ENCODE measurements around the gene UCKL1.

DNA sequence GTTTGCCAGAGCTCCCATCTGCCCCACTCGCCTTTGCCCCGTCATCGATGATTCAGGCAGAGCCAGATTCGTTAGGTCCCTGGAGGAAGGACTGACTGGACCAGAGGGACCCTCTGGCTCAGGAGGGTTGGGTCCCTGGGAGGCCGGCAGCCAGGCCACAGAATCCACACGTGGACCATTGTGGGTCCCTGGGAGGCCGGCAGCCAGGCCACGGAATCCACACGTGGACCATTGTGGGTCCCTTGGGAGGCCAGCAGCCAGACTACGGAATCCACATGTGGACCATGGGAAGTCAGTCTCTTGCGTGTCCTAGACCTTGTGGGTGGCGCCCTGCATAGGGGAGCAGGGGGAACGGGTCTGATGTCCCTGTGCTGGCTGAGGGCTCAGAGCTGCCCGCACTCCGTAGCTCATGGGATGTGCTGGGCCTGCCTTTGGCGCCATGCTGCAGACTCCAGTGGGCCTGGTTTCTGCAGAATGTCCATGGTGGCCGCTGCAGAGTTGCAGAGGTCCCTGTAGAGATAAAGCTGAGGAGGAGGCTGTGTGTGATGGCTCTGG, 23.5 kb downstream of the UCKL1 start:
- TF ChIP-seq, protein P1, sequence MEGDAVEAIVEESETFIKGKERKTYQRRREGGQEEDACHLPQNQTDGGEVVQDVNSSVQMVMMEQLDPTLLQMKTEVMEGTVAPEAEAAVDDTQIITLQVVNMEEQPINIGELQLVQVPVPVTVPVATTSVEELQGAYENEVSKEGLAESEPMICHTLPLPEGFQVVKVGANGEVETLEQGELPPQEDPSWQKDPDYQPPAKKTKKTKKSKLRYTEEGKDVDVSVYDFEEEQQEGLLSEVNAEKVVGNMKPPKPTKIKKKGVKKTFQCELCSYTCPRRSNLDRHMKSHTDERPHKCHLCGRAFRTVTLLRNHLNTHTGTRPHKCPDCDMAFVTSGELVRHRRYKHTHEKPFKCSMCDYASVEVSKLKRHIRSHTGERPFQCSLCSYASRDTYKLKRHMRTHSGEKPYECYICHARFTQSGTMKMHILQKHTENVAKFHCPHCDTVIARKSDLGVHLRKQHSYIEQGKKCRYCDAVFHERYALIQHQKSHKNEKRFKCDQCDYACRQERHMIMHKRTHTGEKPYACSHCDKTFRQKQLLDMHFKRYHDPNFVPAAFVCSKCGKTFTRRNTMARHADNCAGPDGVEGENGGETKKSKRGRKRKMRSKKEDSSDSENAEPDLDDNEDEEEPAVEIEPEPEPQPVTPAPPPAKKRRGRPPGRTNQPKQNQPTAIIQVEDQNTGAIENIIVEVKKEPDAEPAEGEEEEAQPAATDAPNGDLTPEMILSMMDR (IDR thresholded peaks at IDR 0.05; ENCODE audit: insufficient read depth, low read length): no peak
- no peak for TF ChIP-seq POLR2AphosphoS5 (IDR thresholded peaks at IDR 0.05; ENCODE audit: low read depth)
- TF ChIP-seq, protein P2, sequence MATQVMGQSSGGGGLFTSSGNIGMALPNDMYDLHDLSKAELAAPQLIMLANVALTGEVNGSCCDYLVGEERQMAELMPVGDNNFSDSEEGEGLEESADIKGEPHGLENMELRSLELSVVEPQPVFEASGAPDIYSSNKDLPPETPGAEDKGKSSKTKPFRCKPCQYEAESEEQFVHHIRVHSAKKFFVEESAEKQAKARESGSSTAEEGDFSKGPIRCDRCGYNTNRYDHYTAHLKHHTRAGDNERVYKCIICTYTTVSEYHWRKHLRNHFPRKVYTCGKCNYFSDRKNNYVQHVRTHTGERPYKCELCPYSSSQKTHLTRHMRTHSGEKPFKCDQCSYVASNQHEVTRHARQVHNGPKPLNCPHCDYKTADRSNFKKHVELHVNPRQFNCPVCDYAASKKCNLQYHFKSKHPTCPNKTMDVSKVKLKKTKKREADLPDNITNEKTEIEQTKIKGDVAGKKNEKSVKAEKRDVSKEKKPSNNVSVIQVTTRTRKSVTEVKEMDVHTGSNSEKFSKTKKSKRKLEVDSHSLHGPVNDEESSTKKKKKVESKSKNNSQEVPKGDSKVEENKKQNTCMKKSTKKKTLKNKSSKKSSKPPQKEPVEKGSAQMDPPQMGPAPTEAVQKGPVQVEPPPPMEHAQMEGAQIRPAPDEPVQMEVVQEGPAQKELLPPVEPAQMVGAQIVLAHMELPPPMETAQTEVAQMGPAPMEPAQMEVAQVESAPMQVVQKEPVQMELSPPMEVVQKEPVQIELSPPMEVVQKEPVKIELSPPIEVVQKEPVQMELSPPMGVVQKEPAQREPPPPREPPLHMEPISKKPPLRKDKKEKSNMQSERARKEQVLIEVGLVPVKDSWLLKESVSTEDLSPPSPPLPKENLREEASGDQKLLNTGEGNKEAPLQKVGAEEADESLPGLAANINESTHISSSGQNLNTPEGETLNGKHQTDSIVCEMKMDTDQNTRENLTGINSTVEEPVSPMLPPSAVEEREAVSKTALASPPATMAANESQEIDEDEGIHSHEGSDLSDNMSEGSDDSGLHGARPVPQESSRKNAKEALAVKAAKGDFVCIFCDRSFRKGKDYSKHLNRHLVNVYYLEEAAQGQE (IDR thresholded peaks at IDR 0.05; ENCODE audit: insufficient replicate concordance, low read depth): no peak
